HepG2 (cell line): ENCODE measurements around the gene ANAPC5. TPM values are rescaled to one million over a fixed set of nuclear protein-coding genes. Genes with fewer than 3 reads are reported as not detected.

Source experiments
- BRF2 ChIP-seq: sonication (generic); formaldehyde crosslinking; IDR thresholded peaks from 2 replicates; pipeline ENCODE4 v1.8.1; 2022; ENCODE audit warnings: mild to moderate bottlenecking, missing genetic modification reagents
- FOSL2 ChIP-seq: sonication (generic); formaldehyde crosslinking; IDR thresholded peaks from 2 replicates; pipeline ENCODE4 v1.4.0; 2020; ENCODE audit warnings: missing genetic modification reagents
- HHEX ChIP-seq: IDR thresholded peaks from 2 replicates; pipeline ENCODE4 v1.6.1; 2016; ENCODE audit warnings: control low read depth
- JUND ChIP-seq: sonication (generic); formaldehyde crosslinking; IDR thresholded peaks from 2 replicates; pipeline ENCODE4 v1.8.0; 2022; ENCODE audit warnings: mild to moderate bottlenecking, missing genetic modification reagents
- MIER2 ChIP-seq: IDR thresholded peaks from 2 replicates; pipeline ENCODE4 v1.6.1; 2016; ENCODE audit warnings: missing biosample characterization, missing genetic modification reagents
- MLXIP ChIP-seq: sonication (generic); formaldehyde crosslinking; IDR thresholded peaks from 2 replicates; pipeline ENCODE4 v1.9.0; 2021; ENCODE audit warnings: missing genetic modification reagents, borderline replicate concordance
- MTF1 ChIP-seq: sonication (generic); formaldehyde crosslinking; IDR thresholded peaks from 2 replicates; pipeline ENCODE4 v1.5.0; 2020; ENCODE audit warnings: missing genetic modification reagents
- NCOR1 ChIP-seq: fragments of 200-600 bp; sonication (generic); IDR thresholded peaks from 2 replicates; pipeline ENCODE4 v1.7.0; 2017; ENCODE audit warnings: antibody characterized with exemption, low read length, borderline replicate concordance
- NFE2L1 ChIP-seq: sonication (generic); formaldehyde crosslinking; IDR thresholded peaks from 2 replicates; pipeline ENCODE4 v1.4.0; 2020; ENCODE audit warnings: missing genetic modification reagents, mild to moderate bottlenecking, borderline replicate concordance
- RAD51 ChIP-seq: fragments of 450-650 bp; IDR thresholded peaks from 2 replicates; pipeline ENCODE4 v1.6.1; 2016; ENCODE audit warnings: borderline replicate concordance
- SMARCC2 ChIP-seq: fragments of 450-650 bp; IDR thresholded peaks from 2 replicates; pipeline ENCODE4 v1.6.1; 2017; ENCODE audit warnings: antibody characterized with exemption, mild to moderate bottlenecking
- SOX5 ChIP-seq: IDR thresholded peaks from 2 replicates; pipeline ENCODE4 v1.6.1; 2016; ENCODE audit warnings: borderline replicate concordance
- TEAD3 ChIP-seq: optimal IDR thresholded peaks from 2 replicates; pipeline ENCODE3; 2016; ENCODE audit warnings: borderline replicate concordance
- TEF ChIP-seq: sonication (generic); formaldehyde crosslinking; IDR thresholded peaks from 2 replicates; pipeline ENCODE4 v1.5.0; 2020; ENCODE audit warnings: missing genetic modification reagents
- USF2 ChIP-seq, 2 experiments: sonication (generic) in 1 of 2; formaldehyde crosslinking in 1 of 2; IDR thresholded peaks; 2 replicates each; pipeline versions ENCODE4 v1.5.1 to v1.6.1; 2011 to 2020; ENCODE audit warnings: borderline replicate concordance in 1 of 2, low read depth in 1 of 2, low read length in 1 of 2, mild to moderate bottlenecking in 1 of 2, missing genetic modification reagents in 1 of 2, moderate library complexity in 1 of 2
- ZBTB21 ChIP-seq: sonication (generic); formaldehyde crosslinking; IDR thresholded peaks from 2 replicates; pipeline ENCODE4 v1.4.0; 2020; ENCODE audit warnings: missing genetic modification reagents
- ZBTB7B ChIP-seq: sonication (generic); formaldehyde crosslinking; IDR thresholded peaks from 2 replicates; pipeline ENCODE4 v1.4.0; 2020; ENCODE audit warnings: missing genetic modification reagents
- ZFP41 ChIP-seq: sonication (generic); formaldehyde crosslinking; IDR thresholded peaks from 2 replicates; pipeline ENCODE4 v1.4.0; 2020; ENCODE audit warnings: mild to moderate bottlenecking, missing genetic modification reagents, borderline replicate concordance
- ZNF17 ChIP-seq: sonication (generic); formaldehyde crosslinking; IDR thresholded peaks from 2 replicates; pipeline ENCODE4 v1.5.0; 2020; ENCODE audit warnings: mild to moderate bottlenecking, missing genetic modification reagents
- ZNF350 ChIP-seq: sonication (generic); formaldehyde crosslinking; IDR thresholded peaks from 2 replicates; pipeline ENCODE4 v1.4.0; 2020; ENCODE audit warnings: mild to moderate bottlenecking, low read depth, missing genetic modification reagents, borderline replicate concordance
- ZNF547 ChIP-seq: sonication (generic); formaldehyde crosslinking; IDR thresholded peaks from 2 replicates; pipeline ENCODE4 v1.5.1; 2020; ENCODE audit warnings: mild to moderate bottlenecking, missing genetic modification reagents
- ZNF550 ChIP-seq: sonication (generic); formaldehyde crosslinking; IDR thresholded peaks from 2 replicates; pipeline ENCODE4 v1.4.0; 2020; ENCODE audit warnings: mild to moderate bottlenecking, missing genetic modification reagents, borderline replicate concordance
- ZNF557 ChIP-seq: sonication (generic); formaldehyde crosslinking; IDR thresholded peaks from 2 replicates; pipeline ENCODE4 v1.4.0; 2020; ENCODE audit warnings: missing genetic modification reagents
- ZNF629 ChIP-seq: sonication (generic); formaldehyde crosslinking; conservative IDR thresholded peaks from 2 replicates; pipeline ENCODE4 v1.5.0; 2020; ENCODE audit warnings: missing genetic modification reagents
- ZNF7 ChIP-seq: IDR thresholded peaks from 2 replicates; pipeline ENCODE4 v1.6.1; 2016; ENCODE audit warnings: missing biosample characterization, missing genetic modification reagents
- polyA plus RNA-seq, 8 experiments: library from polyadenylated mRNA; depleted of rRNA in 3 of 8; stranded (reverse) in 7 of 8; unstranded in 1 of 8; fragments of >200 nt; fragmentation: Illumina TruSeq in 4 of 8; extraction: Trizol in 4 of 8; gene quantifications; 2 replicates each; pipeline versions ENCODE4 v1.2.1 to v1.2.3, GENCODE V29; 2011 to 2016; ENCODE audit warnings: low read depth in 4 of 8, missing spikeins in 1 of 8, mixed read lengths in 1 of 8; ENCODE audit not compliant: insufficient read depth in 1 of 8
- total RNA-seq, 5 experiments: library from RNA; depleted of rRNA; stranded (reverse); fragments of >200 nt; fragmentation: Illumina TruSeq; extraction: Trizol; gene quantifications; 2 replicates each; pipeline ENCODE4 v1.2.3, GENCODE V29; 2016; ENCODE audit warnings: low read depth in 1 of 5

ANAPC5 gene
- total and polyA plus RNA-seq, 2 of the 13 experiments (the other 11 are each of a cell fraction or from before 2014, with no cell fraction given): 146 to 161 TPM

GRCh38 chr12:121376754-121377697 lies 24.8 kb upstream of the ANAPC5 start (continued):
- TF ChIP-seq ZNF550 (CRISPR knock-in tag) (no peak), NFE2L1 (CRISPR knock-in tag) (no peak), FOSL2 (CRISPR knock-in tag) (no peak), ZNF547 (CRISPR knock-in tag) (no peak), SOX5 (CRISPR knock-in tag) (peak; percentile 70; the same call in 1 of the 2 replicates), HHEX (no peak), ZNF7 (CRISPR knock-in tag) (no peak), ZFP41 (CRISPR knock-in tag) (no peak), MLXIP (no peak), ZNF557 (no peak), USF2 (IDR thresholded peaks at IDR 0.05; ENCODE audit: low read depth, low read length) (no peak), USF2 (CRISPR knock-in tag; IDR thresholded peaks at IDR 0.05; ENCODE audit: borderline replicate concordance) (no peak), SMARCC2 (no peak), ZNF629 (no peak), ZBTB21 (CRISPR knock-in tag) (no peak), TEF (CRISPR knock-in tag) (no peak), ZNF350 (no peak), BRF2 (no peak), MTF1 (CRISPR knock-in tag) (no peak), RAD51 (no peak), MIER2 (no peak), TEAD3 (CRISPR knock-in tag) (peak; percentile 38), JUND (CRISPR knock-in tag) (no peak), ZBTB7B (CRISPR knock-in tag) (no peak), ZNF17 (no peak), NCOR1 (no peak)
